Ishikawa (cell line): ENCODE data around the gene EIF2A.

Source experiments
- EP300 ChIP-seq: IDR thresholded peaks from 2 replicates; pipeline ENCODE4 v1.6.1; 2012; ENCODE audit warnings: borderline replicate concordance
- RAD21 ChIP-seq: IDR thresholded peaks from 2 replicates; pipeline ENCODE4 v1.6.1; 2012; ENCODE audit warnings: low read depth
- TCF12 ChIP-seq: IDR thresholded peaks from 2 replicates; pipeline ENCODE4 v1.6.1; 2012; ENCODE audit warnings: low read depth
- ZBTB7A ChIP-seq: IDR thresholded peaks from 2 replicates; pipeline ENCODE4 v1.6.1; 2012; ENCODE audit warnings: low read depth
- TF ChIP-seq, protein P1 (sequence below): IDR thresholded peaks from 2 replicates; pipeline ENCODE4 v1.6.1; 2012

DNA sequence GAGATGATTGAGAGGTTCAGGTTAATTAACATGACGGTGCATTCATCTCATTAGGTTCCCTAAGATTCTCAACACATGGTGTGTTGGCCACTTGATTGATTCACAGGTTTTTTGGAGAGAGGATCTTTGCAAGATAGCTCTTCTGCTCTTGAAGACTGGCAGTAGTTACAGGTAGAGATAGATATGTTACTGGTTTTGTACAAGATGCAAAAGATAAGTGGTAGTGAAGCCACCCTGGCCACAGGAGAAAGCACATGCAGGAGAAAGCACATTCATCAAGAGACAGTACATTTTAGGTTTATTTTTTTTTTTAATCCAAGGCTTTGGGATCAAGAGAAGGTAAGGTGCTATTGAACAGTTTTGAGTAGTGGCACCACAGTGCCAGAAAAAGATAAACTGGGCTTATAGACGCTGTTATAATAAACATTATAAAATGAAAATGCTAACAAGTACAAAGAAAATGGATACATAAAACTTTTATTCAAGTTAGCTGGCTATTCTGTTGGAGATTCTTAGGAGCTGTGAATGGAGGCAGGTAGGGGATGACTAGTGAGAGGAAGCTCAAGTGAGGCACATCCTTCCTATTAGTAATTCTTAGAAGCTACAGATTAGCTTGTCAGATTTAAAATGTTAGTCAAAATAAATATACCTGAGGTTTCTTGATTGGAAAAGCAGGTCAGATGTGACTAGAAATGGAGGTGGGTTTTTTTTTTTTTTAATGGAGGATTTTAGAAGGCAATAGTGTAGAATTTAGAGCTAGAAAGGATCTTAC lies 67.3 kb downstream of the EIF2A start:
- TF ChIP-seq, protein P1, sequence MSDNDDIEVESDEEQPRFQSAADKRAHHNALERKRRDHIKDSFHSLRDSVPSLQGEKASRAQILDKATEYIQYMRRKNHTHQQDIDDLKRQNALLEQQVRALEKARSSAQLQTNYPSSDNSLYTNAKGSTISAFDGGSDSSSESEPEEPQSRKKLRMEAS: no peak
- TF ChIP-seq RAD21: no peak
- no peak for TF ChIP-seq ZBTB7A
- no peak for TF ChIP-seq EP300
- TF ChIP-seq TCF12: no peak
